Adrenal gland (tissue), 5 donors: Measurements from ENCODE around the gene ARHGAP22.

Experiments used
- CTCF ChIP-seq, 6 experiments: fragments of 450-650 bp in 4 of 6; fragments of 200-600 bp in 2 of 6; sonication (generic) in 1 of 6; IDR thresholded peaks; 1 replicate in 5 of 6; 2 replicates in 1 of 6; pipeline versions ENCODE4 v1.5.1 to v1.8.0; 2016 to 2021; ENCODE audit warnings: antibody characterized with exemption in 6 of 6, mild to moderate bottlenecking in 2 of 6, moderate library complexity in 1 of 6
- POLR2A ChIP-seq, 2 donors: fragments of 450-650 bp; IDR thresholded peaks; one replicate each; pipeline ENCODE4 v1.6.1; 2017; ENCODE audit warnings: antibody characterized with exemption in 2 of 2, mild to moderate bottlenecking in 2 of 2, moderate library complexity in 1 of 2
- donor health status: DM: no; HTN: no; CAD: no.

GRCh38 chr10:48412933-48413332 is 191.9 kb downstream of the ARHGAP22 start:
- TF ChIP-seq CTCF (IDR thresholded peaks at IDR 0.05) (no peak), POLR2A (IDR thresholded peaks at IDR 0.05) (no peak)
